HepG2 (cell line): ENCODE measurements around the gene ARFIP2. TPM values are rescaled to one million over a fixed set of nuclear protein-coding genes. Genes with fewer than 3 reads are reported as not detected.

ENCODE experiments used
- ATAC-seq: fragments of 200-7000 bp; cut with Tn5 transposase; 3 replicates; pipeline ENCODE4 v1.9.1; 2020; ENCODE audit warnings: mild to moderate bottlenecking, moderate library complexity
- BruUV-seq: library from RNA; stranded (reverse); fragments of 400-500 nt; replicated peaks from 2 replicates; lab custom pipeline; 2021; lab: Mats Ljungman, UMichigan
- CTCF ChIA-PET: fragments of 300-600 bp; formaldehyde crosslinking; extraction: SDS; loops from one replicate; lab custom pipeline; 2021; ENCODE audit warnings: low total read pairs, inconsistent platforms, low intra/inter-chr PET ratio; lab: Yijun Ruan, JAX
- POLR2A ChIA-PET: fragments of 350-600 bp; sonication (Branson Sonifier 250); formaldehyde crosslinking; loops from one replicate; lab custom pipeline; 2020; ENCODE audit warnings: antibody characterized with exemption, inconsistent platforms; lab: Yijun Ruan, JAX
- DNase-seq: peaks from one replicate; pipeline ENCODE4 v3.0.0-alpha.2; 2015; ENCODE audit warnings: low spot score
- FAIRE-seq: peaks from 3 replicates; lab custom pipeline; 2011; peaks lifted over from hg19 to GRCh38; lab: Jason Lieb, UNC
- H2AFZ ChIP-seq: one replicate; pipeline ENCODE4 v1.6.1; 2011; ENCODE audit warnings: low read length, inconsistent platforms
- H3K27ac ChIP-seq: fragments of 300-600 bp; 3 replicates; pipeline ENCODE4 v1.8.0; 2011; ENCODE audit warnings: mixed run types, mild to moderate bottlenecking, mixed read lengths, low read length, inconsistent platforms; ENCODE audit not compliant: insufficient read depth; ENCODE audit errors: extremely low read length
- H3K27me3 ChIP-seq, 2 experiments: fragments of 200-600 bp in 1 of 2; 2 replicates in 1 of 2; 3 replicates in 1 of 2; pipeline versions ENCODE4 v1.6.0 to v1.8.0; 2011; ENCODE audit warnings: low read length in 2 of 2, mild to moderate bottlenecking in 2 of 2, moderate library complexity in 2 of 2, inconsistent platforms in 1 of 2; ENCODE audit not compliant: insufficient read depth in 2 of 2, control insufficient read depth in 1 of 2
- H3K36me3 ChIP-seq, 2 experiments: fragments of 200-600 bp in 1 of 2; replicated peaks in 1 of 2; 2 replicates in 1 of 2; 3 replicates in 1 of 2; pipeline versions ENCODE4 v1.5.1 to v1.8.0; 2011; ENCODE audit warnings: low read length in 2 of 2, inconsistent platforms in 1 of 2; ENCODE audit not compliant: insufficient read depth in 2 of 2, control insufficient read depth in 1 of 2
- H3K4me1 ChIP-seq: 2 replicates; pipeline ENCODE4 v1.5.1; 2012; ENCODE audit warnings: low read length, inconsistent platforms; ENCODE audit not compliant: insufficient read depth
- H3K4me2 ChIP-seq: 2 replicates; pipeline ENCODE4 v1.6.0; 2011; ENCODE audit warnings: low read depth, low read length, inconsistent platforms
- H3K4me3 ChIP-seq, 3 experiments: fragments of 200-600 bp in 1 of 3; sonication (generic), shearing (Covaris generic) in 1 of 3; replicated peaks in 1 of 3; 2 replicates each; pipeline ENCODE4 v1.5.1; 2011 to 2016; ENCODE audit warnings: low read length in 3 of 3, inconsistent platforms in 2 of 3, low read depth in 2 of 3, mild to moderate bottlenecking in 2 of 3, control low read depth in 1 of 3, mixed read lengths in 1 of 3; ENCODE audit not compliant: insufficient read depth in 1 of 3
- H3K79me2 ChIP-seq: one replicate; pipeline ENCODE4 v1.6.1; 2011; ENCODE audit warnings: low read length, inconsistent platforms; ENCODE audit not compliant: insufficient read depth
- H3K9ac ChIP-seq: 2 replicates; pipeline ENCODE4 v1.6.0; 2011; ENCODE audit warnings: mild to moderate bottlenecking, low read depth, low read length, inconsistent platforms; ENCODE audit not compliant: insufficient read depth
- H3K9me3 ChIP-seq: 2 replicates; pipeline ENCODE4 v1.5.1; 2012; ENCODE audit warnings: mild to moderate bottlenecking, low read length
- H4K20me1 ChIP-seq: 2 replicates; pipeline ENCODE4 v1.6.0; 2011; ENCODE audit warnings: inconsistent platforms, mild to moderate bottlenecking, low read length, moderate library complexity; ENCODE audit not compliant: insufficient read depth
- SP4 ChIP-seq: sonication (generic); formaldehyde crosslinking; IDR thresholded peaks from 2 replicates; pipeline ENCODE4 v1.8.1; 2023; ENCODE audit warnings: mild to moderate bottlenecking, missing genetic modification reagents
- WGBS: methylation state at CpG from one replicate; pipeline ENCODE4 v1.1.6; 2017; ENCODE audit warnings: low lambda C conversion rate; 5-methylcytosine and 5-hydroxymethylcytosine counted together
- in situ Hi-C: cut with HindIII; loops from 2 replicates; pipeline ENCODE4 v1.10.0; 2017; ENCODE audit warnings: low pct_unique_long_range_greater_than_20kb; ENCODE audit not compliant: extremely low pct_ligation_motif_present
- intact Hi-C: fragments of 100-400 bp; cut with micrococcal nuclease; formaldehyde crosslinking; loops from one replicate; pipeline ENCODE4 v1.10.0; 2022; ENCODE audit not compliant: unreplicated experiment
- polyA plus RNA-seq, 8 experiments: library from polyadenylated mRNA; depleted of rRNA in 3 of 8; stranded (reverse) in 7 of 8; unstranded in 1 of 8; fragments of >200 nt; fragmentation: Illumina TruSeq in 4 of 8; extraction: Trizol in 4 of 8; gene quantifications; 2 replicates each; pipeline versions ENCODE4 v1.2.1 to v1.2.3, GENCODE V29; 2011 to 2016; ENCODE audit warnings: low read depth in 4 of 8, missing spikeins in 1 of 8, mixed read lengths in 1 of 8; ENCODE audit not compliant: insufficient read depth in 1 of 8
- total RNA-seq, 5 experiments: library from RNA; depleted of rRNA; stranded (reverse); fragments of >200 nt; fragmentation: Illumina TruSeq; extraction: Trizol; gene quantifications; 2 replicates each; pipeline ENCODE4 v1.2.3, GENCODE V29; 2016; ENCODE audit warnings: low read depth in 1 of 5
- TF ChIP-seq, protein P1 (sequence below): sonication (generic); formaldehyde crosslinking; IDR thresholded peaks from 2 replicates; pipeline ENCODE4 v1.4.0; 2020; ENCODE audit warnings: mild to moderate bottlenecking, missing genetic modification reagents

ARFIP2 gene
- total and polyA plus RNA-seq, 2 of the 13 experiments (the other 11 are each of a cell fraction or from before 2014, with no cell fraction given), result 56.6 to 60.2 TPM

DNA sequence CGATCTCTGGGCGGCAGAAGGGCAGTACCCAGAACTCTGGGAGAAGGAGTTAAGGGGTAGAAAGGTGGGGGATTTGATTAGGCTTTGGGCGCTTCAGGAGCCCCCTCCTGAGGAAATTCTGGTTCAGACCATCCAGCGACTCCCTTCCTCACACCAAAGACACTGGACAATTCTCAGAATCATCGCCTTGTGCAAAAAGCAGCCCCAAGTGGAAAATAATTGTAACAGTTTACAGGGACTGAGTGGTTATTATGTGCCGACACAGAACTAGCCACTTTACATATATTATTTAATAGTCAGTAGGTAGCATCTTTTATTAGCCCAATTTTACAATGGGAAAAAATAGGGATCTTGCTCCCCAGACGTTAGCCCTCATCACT, 6.7 kb downstream of the ARFIP2 start:
- POLR2A ChIA-PET, result interaction anchor here (1.7 to 3.3 kb wide), 3 partner anchors 15 to 35 kb away, joined by 4 to 13 read pairs (median 9); partner anchors contain the start of gene HPX
- Histone ChIP-seq H3K9ac (peak overlapping the region; percentile 60), H3K27ac (peak overlapping the region; percentile 44), H3K4me3 (peak overlapping the region; percentile 43 to 78 (median 72)), H4K20me1 (no peaks in the 10 kb centered on the region; the same call in 1 of the 2 replicates), H3K36me3 (peaks cover 9 to 25% of the 10 kb centered on the region in 2 experiments), H3K4me1 (peaks cover 47% of the 10 kb centered on the region), H3K27me3 (no peaks in the 10 kb centered on the region; a peak in 1 of 5 replicates), H3K9me3 (no peaks in the 10 kb centered on the region), H3K4me2 (peak overlapping the region; percentile 90), H3K79me2 (no peaks in the 10 kb centered on the region), H2AFZ (no peak overlapping the region)
- 55% methylated on average over 6 of the region's 7 CpGs for WGBS
- intact Hi-C loops, result no loop called here
- DNase-seq (no peak), ATAC-seq (no peak), FAIRE-seq (no peak)
- CTCF ChIA-PET, result no interaction called here
- in situ Hi-C loops, result no loop called here
- no TSS peak for BruUV-seq
- TF ChIP-seq SP4 (CRISPR knock-in tag), result no peak
- TF ChIP-seq, protein P1, sequence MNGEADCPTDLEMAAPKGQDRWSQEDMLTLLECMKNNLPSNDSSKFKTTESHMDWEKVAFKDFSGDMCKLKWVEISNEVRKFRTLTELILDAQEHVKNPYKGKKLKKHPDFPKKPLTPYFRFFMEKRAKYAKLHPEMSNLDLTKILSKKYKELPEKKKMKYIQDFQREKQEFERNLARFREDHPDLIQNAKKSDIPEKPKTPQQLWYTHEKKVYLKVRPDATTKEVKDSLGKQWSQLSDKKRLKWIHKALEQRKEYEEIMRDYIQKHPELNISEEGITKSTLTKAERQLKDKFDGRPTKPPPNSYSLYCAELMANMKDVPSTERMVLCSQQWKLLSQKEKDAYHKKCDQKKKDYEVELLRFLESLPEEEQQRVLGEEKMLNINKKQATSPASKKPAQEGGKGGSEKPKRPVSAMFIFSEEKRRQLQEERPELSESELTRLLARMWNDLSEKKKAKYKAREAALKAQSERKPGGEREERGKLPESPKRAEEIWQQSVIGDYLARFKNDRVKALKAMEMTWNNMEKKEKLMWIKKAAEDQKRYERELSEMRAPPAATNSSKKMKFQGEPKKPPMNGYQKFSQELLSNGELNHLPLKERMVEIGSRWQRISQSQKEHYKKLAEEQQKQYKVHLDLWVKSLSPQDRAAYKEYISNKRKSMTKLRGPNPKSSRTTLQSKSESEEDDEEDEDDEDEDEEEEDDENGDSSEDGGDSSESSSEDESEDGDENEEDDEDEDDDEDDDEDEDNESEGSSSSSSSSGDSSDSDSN, result 0 out of 2 replicates have a peak, but pooled peaks have one; percentile 5
